HEK293 (cell line): ENCODE measurements around the gene ANKRD53.

Experiments
- CTCF ChIA-PET: fragments of 350-600 bp; formaldehyde crosslinking; extraction: SDS; loops from one replicate; lab custom pipeline; 2021; ENCODE audit warnings: antibody characterized with exemption; lab: Yijun Ruan, JAX
- POLR2A ChIA-PET: fragments of 300-600 bp; formaldehyde crosslinking; extraction: SDS; loops from one replicate; lab custom pipeline; 2020; ENCODE audit warnings: antibody characterized with exemption, inconsistent platforms; lab: Yijun Ruan, JAX
- H3K27ac ChIP-seq: fragments of 200-500 bp; sonication (Bioruptor generic); 2 replicates; pipeline ENCODE4 v1.5.1; 2014; ENCODE audit warnings: low read depth, low read length, control low read depth, inconsistent platforms; ENCODE audit errors: extremely low read depth
- H3K36me3 ChIP-seq, 2 experiments: fragments of 200-500 bp in 1 of 2; sonication (Bioruptor generic) in 1 of 2; 1 replicate in 1 of 2; 2 replicates in 1 of 2; pipeline ENCODE4 v1.5.1; 2014 to 2017; ENCODE audit warnings: inconsistent platforms in 2 of 2, low read length in 2 of 2; ENCODE audit not compliant: control insufficient read depth in 2 of 2, insufficient read depth in 1 of 2
- H3K4me1 ChIP-seq: fragments of 200-500 bp; sonication (Bioruptor generic); 2 replicates; pipeline ENCODE4 v1.5.1; 2014; ENCODE audit warnings: mild to moderate bottlenecking, low read length, inconsistent platforms; ENCODE audit not compliant: control insufficient read depth, insufficient read depth
- H3K4me3 ChIP-seq: 2 replicates; pipeline ENCODE4 v1.5.1; 2011; ENCODE audit warnings: low read depth, mild to moderate bottlenecking, control low read depth, low read length, moderate library complexity
- H3K9me3 ChIP-seq: fragments of 200-500 bp; sonication (Bioruptor generic); 2 replicates; pipeline ENCODE4 v1.5.1; 2014; ENCODE audit warnings: low read depth, low read length, inconsistent platforms; ENCODE audit not compliant: control insufficient read depth, insufficient read depth
- GLI2 ChIP-seq: fragments of 450-650 bp; formaldehyde crosslinking; IDR thresholded peaks from 2 replicates; pipeline ENCODE4; 2017; ENCODE audit warnings: missing biosample characterization, missing genetic modification characterization, low read depth, borderline replicate concordance
- KLF7 ChIP-seq: fragments of 450-650 bp; formaldehyde crosslinking; IDR thresholded peaks from 2 replicates; pipeline ENCODE4 v1.5.1; 2016; ENCODE audit warnings: missing biosample characterization, missing genetic modification characterization, borderline replicate concordance
- KLF8 ChIP-seq: fragments of 450-650 bp; formaldehyde crosslinking; IDR thresholded peaks from 2 replicates; pipeline ENCODE4 v1.5.1; 2016; ENCODE audit warnings: missing biosample characterization, missing genetic modification characterization
- PRDM1 ChIP-seq: fragments of 450-650 bp; formaldehyde crosslinking; IDR thresholded peaks from 2 replicates; pipeline ENCODE4; 2016; ENCODE audit warnings: missing biosample characterization, missing genetic modification characterization
- SCRT2 ChIP-seq: fragments of 450-650 bp; formaldehyde crosslinking; IDR thresholded peaks from 2 replicates; pipeline ENCODE4 v1.5.1; 2016; ENCODE audit warnings: missing biosample characterization, missing genetic modification characterization
- ZNF10 ChIP-seq: fragments of 450-650 bp; formaldehyde crosslinking; IDR thresholded peaks from 2 replicates; pipeline ENCODE4 v1.5.1; 2017; ENCODE audit warnings: missing biosample characterization, missing genetic modification characterization
- ZNF148 ChIP-seq: fragments of 450-650 bp; formaldehyde crosslinking; IDR thresholded peaks from 2 replicates; pipeline ENCODE4 v1.5.0; 2017; ENCODE audit warnings: missing biosample characterization, missing genetic modification characterization, borderline replicate concordance
- ZNF174 ChIP-seq: fragments of 450-650 bp; formaldehyde crosslinking; IDR thresholded peaks from 2 replicates; pipeline ENCODE4 v1.5.0; 2017; ENCODE audit warnings: missing biosample characterization, mild to moderate bottlenecking, missing genetic modification characterization
- ZNF2 ChIP-seq: fragments of 450-650 bp; formaldehyde crosslinking; IDR thresholded peaks from 2 replicates; pipeline ENCODE4 v1.5.1; 2016; ENCODE audit warnings: missing biosample characterization, missing genetic modification characterization
- ZNF214 ChIP-seq: fragments of 450-650 bp; formaldehyde crosslinking; IDR thresholded peaks from 2 replicates; pipeline ENCODE4 v1.5.1; 2017; ENCODE audit warnings: missing biosample characterization, mild to moderate bottlenecking, missing genetic modification characterization, borderline replicate concordance
- ZNF266 ChIP-seq: fragments of 450-650 bp; formaldehyde crosslinking; IDR thresholded peaks from 2 replicates; pipeline ENCODE4 v1.5.1; 2016; ENCODE audit warnings: missing biosample characterization, missing genetic modification characterization, low read depth
- ZNF335 ChIP-seq: fragments of 450-650 bp; formaldehyde crosslinking; conservative IDR thresholded peaks from 2 replicates; pipeline ENCODE4 v1.5.1; 2016; ENCODE audit warnings: missing biosample characterization, missing genetic modification characterization
- ZNF366 ChIP-seq: fragments of 450-650 bp; formaldehyde crosslinking; conservative IDR thresholded peaks from 2 replicates; pipeline ENCODE4 v1.5.1; 2016; ENCODE audit warnings: missing biosample characterization, missing genetic modification characterization
- ZNF404 ChIP-seq: fragments of 450-650 bp; formaldehyde crosslinking; IDR thresholded peaks from 2 replicates; pipeline ENCODE4 v1.5.1; 2017; ENCODE audit warnings: missing biosample characterization, missing genetic modification characterization
- ZNF416 ChIP-seq: fragments of 450-650 bp; formaldehyde crosslinking; IDR thresholded peaks from 2 replicates; pipeline ENCODE4 v1.5.1; 2016; ENCODE audit warnings: missing biosample characterization, missing genetic modification characterization
- ZNF473 ChIP-seq: fragments of 450-650 bp; formaldehyde crosslinking; IDR thresholded peaks from 2 replicates; pipeline ENCODE4 v1.5.1; 2017; ENCODE audit warnings: missing biosample characterization, missing genetic modification characterization
- ZNF600 ChIP-seq: fragments of 450-650 bp; formaldehyde crosslinking; IDR thresholded peaks from 2 replicates; pipeline ENCODE4 v1.5.1; 2016; ENCODE audit warnings: missing biosample characterization, missing genetic modification characterization
- ZNF654 ChIP-seq: fragments of 450-650 bp; formaldehyde crosslinking; IDR thresholded peaks from 2 replicates; pipeline ENCODE4 v1.5.1; 2016; ENCODE audit warnings: low read depth, missing biosample characterization, missing genetic modification characterization
- ZNF660 ChIP-seq: fragments of 450-650 bp; IDR thresholded peaks from 2 replicates; pipeline ENCODE4 v1.5.1; 2018; ENCODE audit warnings: missing biosample characterization, mild to moderate bottlenecking, missing genetic modification characterization
- ZNF747 ChIP-seq: fragments of 450-650 bp; formaldehyde crosslinking; IDR thresholded peaks from 2 replicates; pipeline ENCODE4 v1.5.1; 2016; ENCODE audit warnings: missing biosample characterization, missing genetic modification characterization
- ZNF768 ChIP-seq: fragments of 450-650 bp; formaldehyde crosslinking; IDR thresholded peaks from 2 replicates; pipeline ENCODE4 v1.5.1; 2018; ENCODE audit warnings: missing biosample characterization, mild to moderate bottlenecking, missing genetic modification characterization
- ZNF792 ChIP-seq: fragments of 450-650 bp; formaldehyde crosslinking; IDR thresholded peaks from 2 replicates; pipeline ENCODE4 v1.5.1; 2016; ENCODE audit warnings: missing biosample characterization, missing genetic modification characterization
- TF ChIP-seq, protein P1 (sequence below): fragments of 450-650 bp; formaldehyde crosslinking; IDR thresholded peaks from 2 replicates; pipeline ENCODE4 v1.5.1; 2016; ENCODE audit warnings: missing biosample characterization, missing genetic modification characterization
- TF ChIP-seq, protein P2 (sequence below): fragments of 450-650 bp; formaldehyde crosslinking; IDR thresholded peaks from 2 replicates; pipeline ENCODE4 v1.5.1; 2016; ENCODE audit warnings: missing biosample characterization, missing genetic modification characterization
- TF ChIP-seq, protein P3 (sequence below): fragments of 450-650 bp; formaldehyde crosslinking; IDR thresholded peaks from 2 replicates; pipeline ENCODE4 v1.5.1; 2016; ENCODE audit warnings: missing biosample characterization, missing genetic modification characterization, low read depth

Gene ANKRD53

GRCh38 chr2:70944111-70944690 lies 34.2 kb upstream of the ANKRD53 start:
- ChIA-PET CTCF (interaction anchor here (1.1 to 1.9 kb wide), 3 partner anchors 24 to 83 kb away, joined by 4 to 6 read pairs (median 6); no protein-coding TSS in a partner anchor), POLR2A (no interaction called here)
- Histone ChIP-seq H3K9me3 (no peaks in the 10 kb centered on the region), H3K36me3 (peaks cover 0 to 10% of the 10 kb centered on the region in 2 experiments; a peak in 2 of 3 replicates), H3K4me1 (peaks cover 2% of the 10 kb centered on the region; the same call in 1 of the 2 replicates), H3K4me3 (no peak overlapping the region), H3K27ac (no peak overlapping the region)
- TF ChIP-seq PRDM1 (tag by site-specific recombination) (no peak), ZNF404 (tag by site-specific recombination) (no peak), KLF7 (no peak), ZNF792 (no peak), ZNF10 (tag by site-specific recombination) (no peak), ZNF473 (tag by site-specific recombination) (no peak), ZNF768 (no peak), ZNF366 (tag by site-specific recombination) (no peak), ZNF148 (tag by site-specific recombination) (no peak), ZNF214 (tag by site-specific recombination) (no peak), KLF8 (tag by site-specific recombination) (no peak)
- TF ChIP-seq, protein P1, sequence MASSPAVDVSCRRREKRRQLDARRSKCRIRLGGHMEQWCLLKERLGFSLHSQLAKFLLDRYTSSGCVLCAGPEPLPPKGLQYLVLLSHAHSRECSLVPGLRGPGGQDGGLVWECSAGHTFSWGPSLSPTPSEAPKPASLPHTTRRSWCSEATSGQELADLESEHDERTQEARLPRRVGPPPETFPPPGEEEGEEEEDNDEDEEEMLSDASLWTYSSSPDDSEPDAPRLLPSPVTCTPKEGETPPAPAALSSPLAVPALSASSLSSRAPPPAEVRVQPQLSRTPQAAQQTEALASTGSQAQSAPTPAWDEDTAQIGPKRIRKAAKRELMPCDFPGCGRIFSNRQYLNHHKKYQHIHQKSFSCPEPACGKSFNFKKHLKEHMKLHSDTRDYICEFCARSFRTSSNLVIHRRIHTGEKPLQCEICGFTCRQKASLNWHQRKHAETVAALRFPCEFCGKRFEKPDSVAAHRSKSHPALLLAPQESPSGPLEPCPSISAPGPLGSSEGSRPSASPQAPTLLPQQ (tag by site-specific recombination): no peak

DNA sequence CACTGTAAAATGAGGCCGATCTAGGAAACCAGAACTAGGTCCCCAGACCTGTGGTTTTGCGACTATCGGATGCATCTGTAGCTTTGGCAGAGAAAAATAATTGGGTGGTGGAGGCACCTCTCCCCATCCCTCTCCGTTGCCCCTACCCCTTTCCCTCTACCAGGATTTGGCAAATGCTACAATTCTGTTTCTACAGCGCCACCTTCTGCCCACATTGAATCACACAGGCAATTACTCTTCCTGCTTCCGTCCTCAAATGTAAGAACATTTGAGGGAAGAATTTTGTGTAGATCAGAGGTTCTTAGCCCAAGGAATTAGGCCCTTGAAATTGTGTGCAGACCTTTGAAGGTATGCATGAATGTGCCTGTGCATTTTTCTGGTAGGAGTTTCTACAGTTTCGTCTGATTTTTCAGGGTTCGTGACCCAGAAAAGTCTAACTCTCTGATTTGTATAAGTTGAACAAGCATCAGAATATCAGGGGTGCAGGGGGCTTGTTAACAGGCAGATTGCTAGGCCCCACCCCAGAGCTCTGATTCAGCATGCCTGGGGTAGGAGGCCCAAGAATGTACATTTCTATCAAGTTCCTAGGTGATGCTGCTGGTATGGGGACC lies 31.5 kb upstream of the ANKRD53 start:
- Histone ChIP-seq H3K9me3 (no peaks in the 10 kb centered on the region), H3K27ac (no peak overlapping the region), H3K4me3 (no peak overlapping the region), H3K4me1 (peaks cover 2% of the 10 kb centered on the region; the same call in 1 of the 2 replicates), H3K36me3 (peaks cover 0 to 1% of the 10 kb centered on the region in 2 experiments; a peak in 1 of 3 replicates)
- CTCF ChIA-PET: interaction anchor here (0.6 to 3.9 kb wide), 35 partner anchors 9 to 643 kb away, joined by 3 to 180 read pairs (median 5); partner anchors contain the start of genes ANKRD53, ATP6V1B1 and FIGLA
- POLR2A ChIA-PET: no interaction called here
- peak; percentile 75 for TF ChIP-seq ZNF654 (tag by site-specific recombination)
- TF ChIP-seq, protein P2, sequence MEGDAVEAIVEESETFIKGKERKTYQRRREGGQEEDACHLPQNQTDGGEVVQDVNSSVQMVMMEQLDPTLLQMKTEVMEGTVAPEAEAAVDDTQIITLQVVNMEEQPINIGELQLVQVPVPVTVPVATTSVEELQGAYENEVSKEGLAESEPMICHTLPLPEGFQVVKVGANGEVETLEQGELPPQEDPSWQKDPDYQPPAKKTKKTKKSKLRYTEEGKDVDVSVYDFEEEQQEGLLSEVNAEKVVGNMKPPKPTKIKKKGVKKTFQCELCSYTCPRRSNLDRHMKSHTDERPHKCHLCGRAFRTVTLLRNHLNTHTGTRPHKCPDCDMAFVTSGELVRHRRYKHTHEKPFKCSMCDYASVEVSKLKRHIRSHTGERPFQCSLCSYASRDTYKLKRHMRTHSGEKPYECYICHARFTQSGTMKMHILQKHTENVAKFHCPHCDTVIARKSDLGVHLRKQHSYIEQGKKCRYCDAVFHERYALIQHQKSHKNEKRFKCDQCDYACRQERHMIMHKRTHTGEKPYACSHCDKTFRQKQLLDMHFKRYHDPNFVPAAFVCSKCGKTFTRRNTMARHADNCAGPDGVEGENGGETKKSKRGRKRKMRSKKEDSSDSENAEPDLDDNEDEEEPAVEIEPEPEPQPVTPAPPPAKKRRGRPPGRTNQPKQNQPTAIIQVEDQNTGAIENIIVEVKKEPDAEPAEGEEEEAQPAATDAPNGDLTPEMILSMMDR (tag by site-specific recombination): peak; percentile 73; the same call in 1 of the 2 replicates
- TF ChIP-seq ZNF660: no peak
- TF ChIP-seq GLI2 (tag by site-specific recombination): no peak
- no peak for TF ChIP-seq ZNF148 (tag by site-specific recombination)
- peak; percentile 58 for TF ChIP-seq ZNF335
- 0 out of 2 replicates have a peak, but pooled peaks have one; percentile 22 for TF ChIP-seq ZNF600 (tag by site-specific recombination)
- no peak for TF ChIP-seq ZNF416 (tag by site-specific recombination)
- peak; percentile 56; the same call in 1 of the 2 replicates for TF ChIP-seq SCRT2 (tag by site-specific recombination)
- TF ChIP-seq ZNF768: no peak
- TF ChIP-seq ZNF266 (tag by site-specific recombination): no peak
- TF ChIP-seq, protein P3, sequence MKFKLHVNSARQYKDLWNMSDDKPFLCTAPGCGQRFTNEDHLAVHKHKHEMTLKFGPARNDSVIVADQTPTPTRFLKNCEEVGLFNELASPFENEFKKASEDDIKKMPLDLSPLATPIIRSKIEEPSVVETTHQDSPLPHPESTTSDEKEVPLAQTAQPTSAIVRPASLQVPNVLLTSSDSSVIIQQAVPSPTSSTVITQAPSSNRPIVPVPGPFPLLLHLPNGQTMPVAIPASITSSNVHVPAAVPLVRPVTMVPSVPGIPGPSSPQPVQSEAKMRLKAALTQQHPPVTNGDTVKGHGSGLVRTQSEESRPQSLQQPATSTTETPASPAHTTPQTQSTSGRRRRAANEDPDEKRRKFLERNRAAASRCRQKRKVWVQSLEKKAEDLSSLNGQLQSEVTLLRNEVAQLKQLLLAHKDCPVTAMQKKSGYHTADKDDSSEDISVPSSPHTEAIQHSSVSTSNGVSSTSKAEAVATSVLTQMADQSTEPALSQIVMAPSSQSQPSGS (tag by site-specific recombination): no peak
- TF ChIP-seq ZNF2 (tag by site-specific recombination): peak; percentile 86; the same call in 1 of the 2 replicates
- TF ChIP-seq ZNF747: no peak
- TF ChIP-seq ZNF174 (tag by site-specific recombination): no peak
